GM20431 (cell line): ENCODE results near the gene ECT2L.

Experiments used
- in situ Hi-C: fragments of 300-500 bp; cut with MseI, MboI; formaldehyde crosslinking; loops from one replicate; pipeline ENCODE4 v1.15.0; 2020; ENCODE audit warnings: low sequenced_read_pairs; ENCODE audit not compliant: unreplicated experiment

Gene ECT2L

DNA sequence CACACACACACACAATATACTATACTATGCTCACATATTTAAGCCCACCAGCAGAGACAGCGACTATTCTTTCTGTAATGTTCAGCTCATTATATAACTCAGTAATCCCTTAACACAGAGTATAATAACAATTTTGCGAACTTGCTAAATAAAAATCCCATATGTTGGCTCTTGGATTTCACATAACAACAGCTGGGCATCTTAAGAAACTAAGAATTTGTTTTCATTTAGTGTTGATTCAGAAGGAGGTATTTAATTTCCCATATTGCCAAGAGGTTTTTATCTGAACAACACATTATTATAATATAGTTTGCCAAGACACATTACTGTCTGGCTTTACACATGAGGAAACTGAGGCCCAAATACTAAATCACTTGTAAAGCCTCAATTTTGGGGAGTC is 7.4 kb downstream of the ECT2L start:
- in situ Hi-C loops, result loop anchor here (25.0 kb wide), 2 partner anchors 309 to 559 kb away; partner anchors contain the start of gene CITED2

GRCh38 chr6:138803861-138804260 is 8.0 kb downstream of the ECT2L start:
- in situ Hi-C loops, result loop anchor here (25.0 kb wide), 2 partner anchors 308 to 558 kb away; partner anchors contain the start of gene CITED2

GRCh38 chr6:138805016-138805765 is 9.3 kb downstream of the ECT2L start:
- in situ Hi-C loops, result loop anchor here (25.0 kb wide), 2 partner anchors 307 to 557 kb away; partner anchors contain the start of gene CITED2

DNA sequence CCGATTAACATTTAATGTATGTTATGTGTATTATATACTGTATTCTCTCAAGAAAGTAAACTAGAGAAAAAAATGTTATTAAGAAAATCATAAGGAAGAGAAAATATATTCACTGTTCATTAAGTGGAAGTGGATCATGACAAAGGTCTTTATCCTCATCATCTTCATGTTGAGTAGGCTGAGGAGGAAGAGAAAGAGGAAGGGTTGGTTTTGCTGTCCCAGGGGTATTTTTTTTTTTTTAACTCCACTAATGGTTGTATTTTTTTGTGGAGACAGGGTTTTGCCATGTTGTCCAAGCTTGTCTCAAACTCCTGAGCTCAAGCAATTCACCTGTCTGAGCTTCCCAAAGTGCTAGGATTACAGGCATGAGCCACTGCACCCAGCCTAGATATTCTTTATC is 11.0 kb downstream of the ECT2L start:
- in situ Hi-C loops, result loop anchor here (25.0 kb wide), 2 partner anchors 305 to 555 kb away; partner anchors contain the start of gene CITED2

GRCh38 chr6:138809677-138810076 is 13.8 kb downstream of the ECT2L start:
- in situ Hi-C loops, result loop anchor here (10.0 to 25.0 kb wide), 3 partner anchors 175 to 553 kb away; partner anchors contain the start of genes CITED2 and REPS1

DNA sequence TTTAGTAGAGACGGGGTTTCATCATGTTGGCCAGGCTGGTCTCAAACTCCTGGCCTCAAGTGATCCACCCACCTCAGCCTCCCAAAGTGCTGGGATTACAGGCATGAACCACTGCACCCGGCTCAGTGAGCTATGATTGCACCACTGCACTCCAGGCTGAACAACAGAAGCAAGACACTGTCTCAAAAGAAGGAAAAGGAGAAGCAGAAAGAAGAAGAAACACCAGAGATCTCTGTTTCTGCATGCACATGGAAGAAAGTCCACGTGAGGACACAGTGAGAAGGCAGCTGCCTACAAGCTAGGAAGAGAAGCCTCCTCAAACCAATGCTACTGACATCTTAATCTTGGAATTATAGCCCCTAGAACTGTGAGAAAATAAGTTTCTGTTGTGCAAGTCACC is 16.0 kb downstream of the ECT2L start:
- in situ Hi-C loops, result loop anchor here (10.0 to 25.0 kb wide), 3 partner anchors 173 to 550 kb away; partner anchors contain the start of genes CITED2 and REPS1

- in situ Hi-C loops, result loop anchor here (10.0 to 25.0 kb wide), 3 partner anchors 170 to 548 kb away; partner anchors contain the start of genes CITED2 and REPS1
Measured at GRCh38 chr6:138814179-138814834, 18.4 kb downstream of the ECT2L start.

DNA sequence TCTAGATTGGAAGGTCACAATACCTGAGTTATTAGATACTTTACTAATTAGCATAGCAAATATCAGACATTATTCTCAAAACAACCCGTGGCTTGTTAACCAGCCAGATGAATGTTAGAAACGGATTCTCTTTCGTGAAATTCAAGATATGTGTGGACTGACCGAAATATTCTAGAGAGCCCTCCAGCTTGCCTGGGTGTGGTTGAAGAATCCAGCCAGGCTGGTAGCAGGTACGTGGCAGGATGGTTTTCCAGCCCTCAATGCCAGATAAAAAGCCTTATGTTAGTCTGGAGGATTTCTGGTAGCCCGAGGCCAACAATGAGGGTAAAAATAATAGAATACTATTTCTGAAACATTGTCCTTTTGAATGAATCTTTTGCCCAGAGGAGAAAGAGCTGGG is 19.3 kb downstream of the ECT2L start:
- in situ Hi-C loops, result loop anchor here (10.0 to 25.0 kb wide), 3 partner anchors 170 to 547 kb away; partner anchors contain the start of genes CITED2 and REPS1

- in situ Hi-C loops, result loop anchor here (10.0 to 25.0 kb wide), 3 partner anchors 169 to 546 kb away; partner anchors contain the start of genes CITED2 and REPS1
Measured at GRCh38 chr6:138815797-138816528, 20.1 kb downstream of the ECT2L start.

GRCh38 chr6:138817799-138818198 is 21.9 kb downstream of the ECT2L start:
- in situ Hi-C loops, result loop anchor here (10.0 to 25.0 kb wide), 3 partner anchors 167 to 545 kb away; partner anchors contain the start of genes CITED2 and REPS1

DNA sequence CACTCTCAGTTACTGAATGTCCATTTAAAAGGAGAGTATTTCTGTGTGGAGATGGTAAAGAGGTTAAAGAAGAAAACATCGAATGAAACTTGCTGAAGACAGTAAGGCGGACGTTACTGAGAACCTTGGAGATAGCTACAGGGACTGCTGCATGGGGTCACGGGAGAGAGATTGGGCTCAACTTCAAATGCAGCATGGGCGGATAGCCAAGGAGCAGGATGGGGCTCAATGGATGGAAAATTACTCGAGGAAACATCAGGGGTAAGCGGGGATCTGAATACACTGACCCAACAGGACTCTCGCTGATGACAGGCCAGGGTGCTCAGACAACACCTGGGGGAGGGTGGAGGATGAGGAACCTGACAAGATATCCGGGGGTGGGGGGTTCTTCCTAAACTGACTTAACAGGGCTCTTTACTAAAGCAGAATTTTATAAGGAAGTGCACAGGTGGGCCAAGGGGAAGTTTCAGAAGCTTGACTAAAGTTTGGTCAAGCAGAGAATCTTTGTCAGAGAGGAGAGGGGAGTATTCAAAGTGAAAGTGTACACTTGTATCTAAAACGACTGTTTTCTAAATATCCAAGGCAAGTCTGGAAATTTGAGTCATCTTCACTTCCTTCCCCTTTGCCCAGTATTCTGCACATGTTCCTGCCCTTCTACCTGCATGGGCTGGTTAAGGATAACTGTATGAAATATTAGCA is 22.8 kb downstream of the ECT2L start:
- in situ Hi-C loops, result loop anchor here (10.0 to 25.0 kb wide), 3 partner anchors 166 to 544 kb away; partner anchors contain the start of genes CITED2 and REPS1

GRCh38 chr6:138821519-138821918 is 25.6 kb downstream of the ECT2L start:
- in situ Hi-C loops, result loop anchor here (25.0 kb wide), 2 partner anchors 291 to 541 kb away; partner anchors contain the start of gene CITED2

DNA sequence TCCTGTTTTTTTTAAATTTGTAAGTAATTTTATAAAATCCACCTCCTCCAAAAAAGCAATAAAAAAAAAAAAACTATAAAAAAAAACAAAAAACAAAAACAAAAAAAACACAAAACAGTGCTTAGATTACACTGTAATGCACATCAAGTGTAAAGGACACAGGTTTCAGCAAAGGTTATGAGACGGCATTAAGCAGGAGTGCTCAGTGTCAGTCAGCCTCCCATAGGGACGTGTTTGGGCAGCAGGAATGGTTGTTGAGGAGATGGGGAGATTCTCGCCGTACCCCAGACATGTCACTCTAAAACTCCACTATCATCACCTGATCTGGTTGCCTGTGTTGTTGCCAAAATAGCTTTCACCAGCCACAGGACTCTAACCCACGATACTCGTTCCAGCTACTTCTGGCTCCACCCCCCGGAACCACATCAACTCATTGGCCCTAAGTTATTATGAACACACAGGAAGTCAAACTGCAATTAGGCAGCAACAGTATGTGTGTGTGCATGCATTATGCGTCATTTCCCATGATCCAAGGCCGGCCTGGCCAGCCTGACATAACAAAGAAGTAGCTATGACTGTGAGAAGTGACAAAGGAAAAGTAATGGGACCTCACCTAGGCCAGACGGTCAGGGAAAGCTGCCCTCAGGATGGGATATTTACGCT is 28.7 kb downstream of the ECT2L start:
- in situ Hi-C loops, result loop anchor here (25.0 kb wide), 2 partner anchors 288 to 538 kb away; partner anchors contain the start of gene CITED2

GRCh38 chr6:138830248-138830647 is 34.4 kb downstream of the ECT2L start:
- in situ Hi-C loops, result no loop called here

DNA sequence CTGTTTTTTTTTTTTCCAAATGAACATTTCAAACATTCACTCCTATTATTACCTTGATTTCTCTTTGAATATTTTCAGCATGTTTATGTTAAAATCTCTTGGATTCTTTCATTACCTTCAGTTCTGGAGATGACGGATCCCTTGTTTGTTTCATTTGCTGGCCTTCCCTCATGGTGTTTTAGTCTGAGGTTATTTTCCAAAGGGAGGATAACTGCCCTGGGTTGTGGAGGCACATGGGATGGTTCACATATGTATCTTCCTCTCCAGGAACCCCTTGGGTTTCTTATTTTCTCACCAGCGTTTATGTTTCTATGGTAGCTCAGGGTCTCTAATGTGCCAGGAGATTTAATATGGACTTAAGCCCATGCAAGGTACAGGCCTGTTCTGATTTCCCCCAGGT is 36.3 kb downstream of the ECT2L start:
- in situ Hi-C loops, result no loop called here

GRCh38 chr6:138833816-138834539 is 38.1 kb downstream of the ECT2L start:
- in situ Hi-C loops, result no loop called here

- in situ Hi-C loops, result no loop called here
Measured at GRCh38 chr6:138837246-138837645, 41.4 kb downstream of the ECT2L start.

DNA sequence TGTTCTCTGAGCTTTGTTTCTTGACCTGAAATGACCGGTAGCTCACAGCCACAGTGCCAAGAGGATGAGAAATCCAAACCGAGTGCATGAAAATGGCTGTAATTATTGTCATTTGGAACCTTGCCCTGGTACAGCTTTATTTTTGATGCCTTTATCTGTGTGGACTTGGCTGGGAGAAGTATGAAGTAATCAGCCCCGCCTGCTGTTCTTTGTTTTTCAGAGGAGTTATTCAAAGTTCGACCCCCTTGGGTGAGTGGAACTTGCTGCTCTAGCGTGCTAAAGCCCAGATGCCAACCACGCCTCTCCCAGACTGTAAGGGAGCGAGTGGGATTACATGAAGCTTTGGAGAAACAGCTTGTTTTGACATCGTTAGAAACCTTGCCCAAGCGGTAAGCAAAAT is 48.3 kb downstream of the ECT2L start:
- in situ Hi-C loops, result no loop called here
